Measurements from ENCODE around the gene G0S2.

GRCh38 chr1:209723265-209723664 lies 48.1 kb downstream of the G0S2 start:
- TF ChIP-seq POLR2A (IDR thresholded peaks at IDR 0.05) = no peak
- TF ChIP-seq POLR2AphosphoS5 (IDR thresholded peaks at IDR 0.05; ENCODE audit: insufficient read depth in 1 of 2, low read depth in 1 of 2) = no peak
